Choroid plexus epithelial cell (primary cell): ENCODE data around the gene RPH3AL.
A peak's percentile ranks its signal among the peaks of the same experiment; 100 is the strongest.

Experiments used
- DNase-seq: peaks from one replicate; pipeline ENCODE4 v3.0.0-alpha.2; 2010; ENCODE audit warnings: low read depth
- H3K4me3 ChIP-seq: 2 replicates; pipeline ENCODE4 v1.5.1; 2011; ENCODE audit warnings: low read depth, mild to moderate bottlenecking, control low read depth, low read length, moderate library complexity
- CTCF ChIP-seq: conservative IDR thresholded peaks from 2 replicates; pipeline ENCODE4 v1.5.1; 2011; ENCODE audit warnings: low read depth, mild to moderate bottlenecking, control low read depth, inconsistent platforms, low read length, moderate library complexity

The RPH3AL gene

GRCh38 chr17:187130-187529 is 165.5 kb downstream of the RPH3AL start:
- no peak for TF ChIP-seq CTCF
- no peak overlapping the region for H3K4me3 ChIP-seq

GRCh38 chr17:185445-186138 is 167.0 kb downstream of the RPH3AL start:
- no peak for DNase-seq
- no peak for TF ChIP-seq CTCF
- H3K4me3 ChIP-seq, result no peak overlapping the region

More at GRCh38 chr17:187130-187529, 165.5 kb downstream of the RPH3AL start:
- DNase-seq, result no peak

- DNase-seq, result no peak
- no peak for TF ChIP-seq CTCF
- no peak overlapping the region for H3K4me3 ChIP-seq
Measured at GRCh38 chr17:183021-183420, 169.6 kb downstream of the RPH3AL start.

- TF ChIP-seq CTCF, result no peak
- DNase-seq, result no peak
- no peak overlapping the region for H3K4me3 ChIP-seq
Measured at GRCh38 chr17:182050-182751, 170.4 kb downstream of the RPH3AL start.

- H3K4me3 ChIP-seq, result no peak within 1 kb of the TSS
- DNase-seq, result peak; percentile 25
- TF ChIP-seq CTCF, result no peak
Measured at GRCh38 chr17:181245-182049, 171.2 kb downstream of the RPH3AL start, which contains the start of gene DOC2B. DOC2B (minus strand) TSS chr17:181650; CDS start chr17:181479, 171 bp downstream.

GRCh38 chr17:180381-181244 is 172.0 kb downstream of the RPH3AL start:
- no peak overlapping the region for H3K4me3 ChIP-seq
- DNase-seq, result no peak
- TF ChIP-seq CTCF, result no peak
